ENCODE data around the gene PIBF1. TPM values are rescaled to one million over a fixed set of nuclear protein-coding genes. Genes with fewer than 3 reads are reported as not detected.
A peak's percentile ranks its signal among the peaks of the same experiment; 100 is the strongest.

The PIBF1 gene
- total RNA-seq, 3 donors from 2014 or later, result 22.2 to 39.7 (median 26.5) TPM

DNA sequence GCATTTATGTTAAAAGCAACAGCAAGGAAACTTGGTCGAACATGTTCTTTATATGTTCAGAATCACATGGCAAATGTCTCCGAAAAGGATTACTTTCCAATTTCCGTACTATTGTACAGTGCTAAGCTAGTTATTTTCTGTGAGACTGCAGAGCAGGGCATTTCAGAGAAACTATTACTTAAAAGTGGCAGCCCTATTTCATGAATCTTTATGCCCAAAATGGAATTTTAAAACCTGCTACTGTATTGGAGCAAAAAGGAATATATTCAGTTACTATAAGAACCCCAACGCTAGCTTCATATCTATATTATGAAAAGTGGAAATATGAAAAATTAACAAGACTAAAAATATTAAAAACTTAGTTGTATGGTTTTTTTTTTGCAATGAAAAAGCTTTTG is 274.6 kb downstream of the PIBF1 start:
- DNase-seq (ENCODE audit: low spot score in 2 of 2), result no peak
- TF ChIP-seq, protein P1, sequence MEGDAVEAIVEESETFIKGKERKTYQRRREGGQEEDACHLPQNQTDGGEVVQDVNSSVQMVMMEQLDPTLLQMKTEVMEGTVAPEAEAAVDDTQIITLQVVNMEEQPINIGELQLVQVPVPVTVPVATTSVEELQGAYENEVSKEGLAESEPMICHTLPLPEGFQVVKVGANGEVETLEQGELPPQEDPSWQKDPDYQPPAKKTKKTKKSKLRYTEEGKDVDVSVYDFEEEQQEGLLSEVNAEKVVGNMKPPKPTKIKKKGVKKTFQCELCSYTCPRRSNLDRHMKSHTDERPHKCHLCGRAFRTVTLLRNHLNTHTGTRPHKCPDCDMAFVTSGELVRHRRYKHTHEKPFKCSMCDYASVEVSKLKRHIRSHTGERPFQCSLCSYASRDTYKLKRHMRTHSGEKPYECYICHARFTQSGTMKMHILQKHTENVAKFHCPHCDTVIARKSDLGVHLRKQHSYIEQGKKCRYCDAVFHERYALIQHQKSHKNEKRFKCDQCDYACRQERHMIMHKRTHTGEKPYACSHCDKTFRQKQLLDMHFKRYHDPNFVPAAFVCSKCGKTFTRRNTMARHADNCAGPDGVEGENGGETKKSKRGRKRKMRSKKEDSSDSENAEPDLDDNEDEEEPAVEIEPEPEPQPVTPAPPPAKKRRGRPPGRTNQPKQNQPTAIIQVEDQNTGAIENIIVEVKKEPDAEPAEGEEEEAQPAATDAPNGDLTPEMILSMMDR (IDR thresholded peaks at IDR 0.05), result no peak
- TF ChIP-seq POLR2AphosphoS5 (IDR thresholded peaks at IDR 0.05), result no peak
- no peak for TF ChIP-seq POLR2A (IDR thresholded peaks at IDR 0.05)
- no peaks in the 10 kb centered on the region for H3K36me3 ChIP-seq
- intact Hi-C loops (cut with DNase I; ENCODE audit: low total_unique reads), result loop anchor here (10.0 kb wide), 1 partner anchor 368 kb away; no protein-coding TSS in a partner anchor
- no peaks in the 10 kb centered on the region for H3K9me3 ChIP-seq
- no peaks in the 10 kb centered on the region for H3K4me1 ChIP-seq
- H3K27me3 ChIP-seq, result no peaks in the 10 kb centered on the region
- no peak overlapping the region for H3K27ac ChIP-seq
- H3K4me3 ChIP-seq, result no peak overlapping the region

DNA sequence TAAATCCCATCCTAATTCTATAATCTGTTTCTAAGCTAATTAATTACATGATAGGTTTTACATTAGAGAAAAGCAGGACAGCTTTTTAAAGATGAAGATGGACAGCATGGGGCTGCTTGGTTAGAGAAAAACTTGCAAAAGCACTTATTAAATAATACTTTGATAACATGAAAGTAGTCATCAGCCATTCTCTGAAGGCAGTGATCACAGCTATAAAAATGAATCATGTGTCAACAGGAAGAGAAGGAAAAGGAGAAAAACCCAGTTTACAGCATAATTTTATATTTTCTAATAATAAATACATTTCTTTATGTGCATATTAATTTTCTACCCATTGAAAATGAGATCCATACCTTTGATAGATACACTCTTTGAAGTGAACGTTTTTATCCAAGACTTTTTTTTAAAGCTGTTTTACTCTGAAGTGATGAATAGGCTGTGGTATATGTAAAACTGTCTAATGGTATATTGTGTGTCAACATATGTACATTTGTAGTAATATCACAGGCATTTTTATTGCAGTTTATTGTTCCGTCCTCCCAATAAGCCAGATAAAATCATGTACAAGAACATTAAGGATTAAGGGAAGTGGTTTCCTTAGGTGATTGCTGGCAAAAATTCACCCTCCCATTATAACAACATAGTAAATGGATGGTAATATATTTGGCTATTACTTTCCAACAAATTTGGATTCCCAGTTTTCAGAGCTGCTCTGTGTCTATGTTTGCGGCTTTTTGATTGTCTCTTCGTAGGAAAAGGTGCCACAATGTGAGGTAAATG is 275.5 kb downstream of the PIBF1 start:
- Histone ChIP-seq H3K27ac (no peak overlapping the region), H3K4me1 (no peaks in the 10 kb centered on the region), H3K36me3 (no peaks in the 10 kb centered on the region), H3K9me3 (no peaks in the 10 kb centered on the region), H3K4me3 (peak overlapping the region in 2 of 3 donors; percentile 70 to 91), H3K27me3 (no peaks in the 10 kb centered on the region)
- intact Hi-C loops (cut with DNase I; ENCODE audit: low total_unique reads), result loop anchor here (10.0 kb wide), 1 partner anchor 367 kb away; no protein-coding TSS in a partner anchor
- no peak for DNase-seq (ENCODE audit: low spot score in 2 of 2)
- TF ChIP-seq POLR2AphosphoS5 (IDR thresholded peaks at IDR 0.05), result no peak
- TF ChIP-seq, protein P1 (IDR thresholded peaks at IDR 0.05), result no peak
- no peak for TF ChIP-seq POLR2A (IDR thresholded peaks at IDR 0.05)

- TF ChIP-seq POLR2AphosphoS5 (IDR thresholded peaks at IDR 0.05), result no peak
- no peak for TF ChIP-seq POLR2A (IDR thresholded peaks at IDR 0.05)
- TF ChIP-seq, protein P1 (IDR thresholded peaks at IDR 0.05), result no peak
- H3K4me3 ChIP-seq, result peak overlapping the region; percentile 70 to 91 (median 80)
- no peak for DNase-seq (ENCODE audit: low spot score in 2 of 2)
- intact Hi-C loops (cut with DNase I; ENCODE audit: low total_unique reads), result loop anchor here (10.0 kb wide), 1 partner anchor 367 kb away; no protein-coding TSS in a partner anchor
- no peaks in the 10 kb centered on the region for H3K27me3 ChIP-seq
- H3K27ac ChIP-seq, result peak overlapping the region in 1 of 2 donors; percentile 92
- H3K4me1 ChIP-seq, result no peaks in the 10 kb centered on the region
- H3K9me3 ChIP-seq, result no peaks in the 10 kb centered on the region
- H3K36me3 ChIP-seq, result no peaks in the 10 kb centered on the region
Observed at GRCh38 chr13:73058064-73058313, 276.1 kb downstream of the PIBF1 start.

- Histone ChIP-seq H3K36me3 (no peaks in the 10 kb centered on the region), H3K4me3 (peak overlapping the region; percentile 70 to 91 (median 80)), H3K27me3 (no peaks in the 10 kb centered on the region), H3K27ac (peak overlapping the region; percentile 5 to 92), H3K4me1 (no peaks in the 10 kb centered on the region), H3K9me3 (no peaks in the 10 kb centered on the region)
- TF ChIP-seq POLR2AphosphoS5 (IDR thresholded peaks at IDR 0.05) (no peak), POLR2A (IDR thresholded peaks at IDR 0.05) (no peak)
- TF ChIP-seq, protein P1 (IDR thresholded peaks at IDR 0.05), result no peak
- no peak for DNase-seq (ENCODE audit: low spot score in 2 of 2)
- intact Hi-C loops (cut with DNase I; ENCODE audit: low total_unique reads), result loop anchor here (10.0 kb wide), 1 partner anchor 366 kb away; no protein-coding TSS in a partner anchor
Observed at GRCh38 chr13:73058432-73058735, 276.5 kb downstream of the PIBF1 start.

DNA sequence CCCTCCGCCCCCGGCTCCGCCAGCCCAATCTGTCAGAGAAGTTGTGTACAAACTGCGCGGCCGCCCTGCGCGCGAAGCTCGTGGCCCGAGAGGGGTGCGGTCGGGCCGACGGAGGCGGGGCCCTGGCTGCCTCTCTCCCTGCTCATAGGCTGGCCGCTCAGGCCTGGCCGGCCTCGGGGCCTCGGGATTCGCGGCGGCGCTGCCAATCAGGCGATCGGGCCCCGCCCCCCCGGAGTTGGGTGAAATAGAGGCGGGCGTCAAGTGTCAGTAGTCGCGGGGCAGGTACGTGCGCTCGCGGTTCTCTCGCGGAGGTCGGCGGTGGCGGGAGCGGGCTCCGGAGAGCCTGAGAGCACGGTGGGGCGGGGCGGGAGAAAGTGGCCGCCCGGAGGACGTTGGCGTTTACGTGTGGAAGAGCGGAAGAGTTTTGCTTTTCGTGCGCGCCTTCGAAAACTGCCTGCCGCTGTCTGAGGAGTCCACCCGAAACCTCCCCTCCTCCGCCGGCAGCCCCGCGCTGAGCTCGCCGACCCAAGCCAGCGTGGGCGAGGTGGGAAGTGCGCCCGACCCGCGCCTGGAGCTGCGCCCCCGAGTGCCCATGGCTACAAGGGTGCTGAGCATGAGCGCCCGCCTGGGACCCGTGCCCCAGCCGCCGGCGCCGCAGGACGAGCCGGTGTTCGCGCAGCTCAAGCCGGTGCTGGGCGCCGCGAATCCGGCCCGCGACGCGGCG is 277.0 kb downstream of the PIBF1 start, which contains the start of gene KLF5:
Gene KLF5, plus strand, starts transcription at position 270 of the 724 bp plus-strand sequence. Its CDS starts 323 bp downstream, at position 593.
- Histone ChIP-seq H3K9me3 (no peaks in the 10 kb centered on the region), H3K4me1 (no peaks in the 10 kb centered on the region), H3K27me3 (no peaks in the 10 kb centered on the region), H3K27ac (peak within 1 kb of the TSS; percentile 79 to 92), H3K4me3 (peak within 1 kb of the TSS; percentile 70 to 91 (median 80)), H3K36me3 (no peaks in the 10 kb centered on the region)
- intact Hi-C loops (cut with DNase I; ENCODE audit: low total_unique reads), result loop anchor here (10.0 kb wide), 1 partner anchor 366 kb away; no protein-coding TSS in a partner anchor
- TF ChIP-seq POLR2A (IDR thresholded peaks at IDR 0.05), result peak; percentile 91
- TF ChIP-seq, protein P1 (IDR thresholded peaks at IDR 0.05), result no peak
- peak; percentile 72 to 86 (median 79) for TF ChIP-seq POLR2AphosphoS5 (IDR thresholded peaks at IDR 0.05)
- peak; percentile 96 to 97 for DNase-seq (ENCODE audit: low spot score in 2 of 2)
